A549 treated with Hydrocortisone at 1 μM for 4 hours (cell line): ENCODE results near the gene EYA3. TPM values are rescaled to one million over a fixed set of nuclear protein-coding genes. Genes with fewer than 3 reads are reported as not detected.

ENCODE experiments used
- total RNA-seq: library from RNA; stranded (reverse); fragments of 200-300 nt; extraction: Qiagen RNA extraction; gene quantifications from 5 replicates; pipeline ENCODE4 v1.2.3, GENCODE V29; 2022

Gene EYA3, protein sequence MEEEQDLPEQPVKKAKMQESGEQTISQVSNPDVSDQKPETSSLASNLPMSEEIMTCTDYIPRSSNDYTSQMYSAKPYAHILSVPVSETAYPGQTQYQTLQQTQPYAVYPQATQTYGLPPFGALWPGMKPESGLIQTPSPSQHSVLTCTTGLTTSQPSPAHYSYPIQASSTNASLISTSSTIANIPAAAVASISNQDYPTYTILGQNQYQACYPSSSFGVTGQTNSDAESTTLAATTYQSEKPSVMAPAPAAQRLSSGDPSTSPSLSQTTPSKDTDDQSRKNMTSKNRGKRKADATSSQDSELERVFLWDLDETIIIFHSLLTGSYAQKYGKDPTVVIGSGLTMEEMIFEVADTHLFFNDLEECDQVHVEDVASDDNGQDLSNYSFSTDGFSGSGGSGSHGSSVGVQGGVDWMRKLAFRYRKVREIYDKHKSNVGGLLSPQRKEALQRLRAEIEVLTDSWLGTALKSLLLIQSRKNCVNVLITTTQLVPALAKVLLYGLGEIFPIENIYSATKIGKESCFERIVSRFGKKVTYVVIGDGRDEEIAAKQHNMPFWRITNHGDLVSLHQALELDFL
- 4.3 to 6.7 TPM (median 5.6 TPM) in 5 replicates for total RNA-seq

DNA sequence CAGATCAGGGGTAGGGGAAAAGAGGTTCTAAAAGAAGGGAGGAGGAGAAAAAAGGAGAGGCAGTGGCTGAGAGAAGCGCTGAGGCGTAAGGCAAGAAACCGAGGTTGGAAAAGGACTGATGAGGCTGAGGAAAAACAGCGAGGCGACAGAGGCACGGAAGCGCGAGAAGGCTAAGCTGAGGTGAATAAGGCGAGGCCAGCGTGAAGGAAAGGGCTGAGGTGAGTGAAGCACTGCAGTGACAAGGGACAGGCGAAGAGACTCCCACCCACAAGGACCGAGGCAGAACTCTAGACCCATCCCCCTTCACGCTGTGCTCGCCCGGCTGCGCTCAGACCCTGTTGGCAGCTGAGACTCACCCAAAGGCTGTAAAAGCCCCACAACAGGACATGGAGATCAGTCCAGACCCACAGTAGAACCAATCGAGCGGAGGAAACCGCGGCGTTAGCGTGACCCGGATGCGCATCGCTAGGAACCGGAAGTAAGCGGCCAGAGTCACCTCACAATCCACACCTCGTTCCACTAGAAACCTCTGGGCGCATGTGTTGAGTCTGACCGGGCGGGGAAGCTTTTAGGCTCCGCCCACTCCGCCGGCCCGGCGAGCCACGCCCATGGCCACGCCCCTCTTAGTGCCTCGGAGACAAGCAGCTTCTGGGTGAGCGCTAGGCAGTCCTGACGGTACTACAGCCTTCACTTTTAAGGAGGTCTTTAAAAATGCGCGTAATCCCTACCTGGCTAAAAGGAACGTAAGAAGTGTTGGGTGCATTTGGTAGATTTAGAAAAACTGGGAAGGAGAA is at the start of gene EYA3:
EYA3 (minus strand) TSS at position 443 of the 794 bp plus-strand sequence. CDS start 30,584 bp downstream, outside the sequence.

DNA sequence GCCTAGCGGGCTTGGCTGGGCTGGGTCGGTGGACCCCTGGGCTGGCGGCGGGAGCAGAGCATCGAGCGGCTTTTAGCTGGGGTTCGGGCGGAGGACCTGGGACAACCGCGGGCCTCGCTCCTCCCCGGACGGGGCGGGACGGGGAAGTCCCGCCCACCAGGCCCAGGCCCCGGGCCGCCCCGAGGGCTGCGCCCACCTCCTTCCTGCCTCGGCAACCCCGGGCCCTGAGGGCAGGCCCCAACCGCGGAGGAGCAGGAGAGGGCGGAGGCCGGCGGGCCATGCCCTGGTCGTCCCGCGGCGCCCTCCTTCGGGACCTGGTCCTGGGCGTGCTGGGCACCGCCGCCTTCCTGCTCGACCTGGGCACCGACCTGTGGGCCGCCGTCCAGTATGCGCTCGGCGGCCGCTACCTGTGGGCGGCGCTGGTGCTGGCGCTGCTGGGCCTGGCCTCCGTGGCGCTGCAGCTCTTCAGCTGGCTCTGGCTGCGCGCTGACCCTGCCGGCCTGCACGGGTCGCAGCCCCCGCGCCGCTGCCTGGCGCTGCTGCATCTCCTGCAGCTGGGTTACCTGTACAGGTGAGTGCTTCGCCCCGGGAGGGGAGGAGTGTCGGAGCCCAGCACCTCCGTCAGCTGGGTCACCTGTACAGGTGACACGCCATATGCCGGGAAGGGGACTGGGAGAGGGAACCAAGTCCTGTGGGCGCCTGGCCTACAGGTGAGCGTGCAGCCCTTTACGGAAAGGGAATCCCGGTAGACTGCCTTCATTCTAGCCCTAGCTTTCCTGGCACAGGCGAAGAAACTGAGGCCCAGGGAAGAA is 128.4 kb downstream of the EYA3 start, which contains the start of gene XKR8:
XKR8 (plus strand) TSS at position 182 of the 812 bp plus-strand sequence; CDS start at position 279, 97 bp downstream.

DNA sequence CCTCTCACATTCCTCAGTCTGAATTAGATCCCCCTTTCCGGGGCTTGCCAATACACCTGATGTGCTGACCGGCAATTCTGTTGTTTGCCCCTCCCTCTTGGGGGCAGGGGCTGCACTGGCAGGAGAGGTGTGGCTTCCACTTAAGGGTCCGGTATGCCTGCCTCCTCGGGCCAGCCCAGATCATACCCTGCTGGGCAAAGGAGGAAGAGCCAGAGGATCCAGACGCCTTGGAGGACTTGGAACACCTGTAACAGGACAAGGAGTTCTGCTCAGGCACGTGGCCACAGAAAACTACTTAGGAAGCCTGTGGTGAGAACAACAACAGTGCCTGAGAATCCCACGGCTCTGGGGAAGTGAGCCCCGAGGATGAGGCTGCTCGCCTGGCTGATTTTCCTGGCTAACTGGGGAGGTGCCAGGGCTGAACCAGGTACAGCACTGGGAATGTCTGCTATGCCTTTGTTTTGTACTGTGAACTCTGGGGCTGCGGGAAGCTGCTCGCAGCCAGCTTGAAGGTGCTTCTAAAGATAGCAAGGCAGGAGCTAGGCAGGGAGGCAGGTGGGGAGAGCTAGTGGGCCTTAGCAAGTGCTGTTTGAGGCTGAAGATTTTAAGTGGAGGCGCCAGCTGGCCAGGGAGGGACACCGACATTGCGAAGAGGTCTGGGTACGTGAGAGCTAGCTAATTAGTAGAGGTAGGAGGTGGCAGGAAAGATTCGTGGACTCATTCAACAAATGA is 153.4 kb downstream of the EYA3 start, which contains the start of gene SMPDL3B:
SMPDL3B (plus strand) TSS at position 183 of the 732 bp plus-strand sequence; CDS start at position 367, 184 bp downstream.

Other genes starting within 250 kb of the EYA3 start
- gene THEMIS2, start 216.1 kb downstream of the EYA3 start, total RNA-seq = 0.70 to 0.97 TPM (median 0.85 TPM) in 5 replicates
- gene RPA2, start 174.0 kb downstream of the EYA3 start, total RNA-seq = 33.9 to 39.7 TPM (median 37.1 TPM) in 5 replicates
- 1.3 to 1.6 TPM (median 1.4 TPM) in 5 replicates for gene SMPDL3B, start 153.6 kb downstream of the EYA3 start, total RNA-seq
- gene XKR8, start 128.6 kb downstream of the EYA3 start, total RNA-seq = 4.6 to 6.0 TPM (median 4.9 TPM) in 5 replicates
- 0.10 to 0.22 TPM (median 0.16 TPM) in 5 replicates for gene PTAFR, start 88.1 kb upstream of the EYA3 start, total RNA-seq
- 68.2 to 72.7 TPM (median 70.9 TPM) in 5 replicates for gene DNAJC8, start 144.4 kb upstream of the EYA3 start, total RNA-seq
- gene ATP5IF1, start 147.5 kb upstream of the EYA3 start, total RNA-seq = 148 to 174 TPM (median 161 TPM) in 5 replicates
- 6.5 to 10.4 TPM (median 8.2 TPM) in 5 replicates for gene SESN2, start 170.9 kb upstream of the EYA3 start, total RNA-seq
- gene MED18, start 240.4 kb upstream of the EYA3 start, total RNA-seq = 15.8 to 17.9 TPM (median 17.0 TPM) in 5 replicates